Mammary epithelial cell (primary cell): Measurements from ENCODE around the gene ZNF408.

Experiments
- EZH2 ChIP-seq: IDR thresholded peaks from 2 replicates; pipeline ENCODE4 v1.6.1; 2012; ENCODE audit warnings: low read length, inconsistent platforms, borderline replicate concordance
- TF ChIP-seq, protein P1 (sequence below), 2 donors: IDR thresholded peaks in 1 of 2; conservative IDR thresholded peaks in 1 of 2; 2 replicates each; pipeline ENCODE4 v1.5.1; 2011 to 2012; ENCODE audit warnings: inconsistent platforms in 2 of 2, low read length in 2 of 2, mild to moderate bottlenecking in 2 of 2, control low read depth in 1 of 2, low read depth in 1 of 2; ENCODE audit not compliant: insufficient read depth in 1 of 2; ENCODE audit errors: extremely low read depth in 1 of 2

DNA sequence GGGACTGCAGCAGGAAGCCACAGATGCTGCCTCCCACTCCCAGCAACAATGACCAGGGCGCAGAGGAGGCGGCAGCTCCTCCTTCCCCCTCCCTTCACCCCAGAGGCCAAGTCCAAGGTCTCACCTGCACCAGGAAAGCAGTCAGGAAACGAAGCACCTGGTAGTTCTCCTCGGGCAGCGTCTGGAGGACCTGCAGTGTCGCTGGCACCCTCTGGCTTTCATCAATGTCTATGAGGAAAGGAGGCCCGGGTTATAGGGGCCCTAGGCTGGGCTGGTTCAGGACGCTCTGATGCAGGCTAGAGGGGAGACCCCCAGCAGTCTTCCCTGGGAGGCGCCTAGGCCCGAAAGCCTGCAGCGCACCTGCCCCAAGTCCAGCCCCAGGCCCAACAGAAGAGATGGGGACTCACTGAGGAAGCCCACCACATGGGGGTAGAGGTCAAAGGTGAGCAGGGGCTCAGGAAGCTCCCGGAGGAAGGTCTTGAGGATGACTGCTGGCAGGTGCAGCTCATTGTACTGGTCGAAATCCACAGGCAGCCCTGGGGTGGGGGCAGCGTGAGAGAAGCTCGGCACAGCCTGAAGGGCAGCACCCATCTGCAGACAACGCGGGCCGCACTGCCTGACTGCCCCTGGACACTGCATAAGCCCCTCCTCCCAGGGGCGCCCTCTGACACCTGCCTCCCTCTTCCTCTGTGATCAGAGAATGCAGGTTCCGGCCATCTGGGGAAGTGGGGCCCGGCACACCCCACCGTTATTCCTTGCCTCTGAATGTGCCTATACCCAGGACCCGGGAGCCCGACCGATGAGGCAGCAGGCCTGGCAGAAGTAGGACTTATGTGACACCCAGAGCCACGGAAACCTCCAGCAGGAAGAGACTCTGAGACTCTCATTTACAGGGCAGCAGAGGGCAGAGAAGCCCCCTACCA, 21.3 kb upstream of the ZNF408 start:
- TF ChIP-seq, protein P1, sequence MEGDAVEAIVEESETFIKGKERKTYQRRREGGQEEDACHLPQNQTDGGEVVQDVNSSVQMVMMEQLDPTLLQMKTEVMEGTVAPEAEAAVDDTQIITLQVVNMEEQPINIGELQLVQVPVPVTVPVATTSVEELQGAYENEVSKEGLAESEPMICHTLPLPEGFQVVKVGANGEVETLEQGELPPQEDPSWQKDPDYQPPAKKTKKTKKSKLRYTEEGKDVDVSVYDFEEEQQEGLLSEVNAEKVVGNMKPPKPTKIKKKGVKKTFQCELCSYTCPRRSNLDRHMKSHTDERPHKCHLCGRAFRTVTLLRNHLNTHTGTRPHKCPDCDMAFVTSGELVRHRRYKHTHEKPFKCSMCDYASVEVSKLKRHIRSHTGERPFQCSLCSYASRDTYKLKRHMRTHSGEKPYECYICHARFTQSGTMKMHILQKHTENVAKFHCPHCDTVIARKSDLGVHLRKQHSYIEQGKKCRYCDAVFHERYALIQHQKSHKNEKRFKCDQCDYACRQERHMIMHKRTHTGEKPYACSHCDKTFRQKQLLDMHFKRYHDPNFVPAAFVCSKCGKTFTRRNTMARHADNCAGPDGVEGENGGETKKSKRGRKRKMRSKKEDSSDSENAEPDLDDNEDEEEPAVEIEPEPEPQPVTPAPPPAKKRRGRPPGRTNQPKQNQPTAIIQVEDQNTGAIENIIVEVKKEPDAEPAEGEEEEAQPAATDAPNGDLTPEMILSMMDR (conservative IDR thresholded peaks at IDR 0.05 in 1 of 2, IDR thresholded peaks at IDR 0.05 in 1 of 2; ENCODE audit: extremely low read depth in 1 of 2, insufficient read depth in 1 of 2, low read depth in 1 of 2, low read length in 2 of 2) = no peak
- no peak for TF ChIP-seq EZH2
